ENCODE results near the gene RBM39.

The RBM39 gene

DNA sequence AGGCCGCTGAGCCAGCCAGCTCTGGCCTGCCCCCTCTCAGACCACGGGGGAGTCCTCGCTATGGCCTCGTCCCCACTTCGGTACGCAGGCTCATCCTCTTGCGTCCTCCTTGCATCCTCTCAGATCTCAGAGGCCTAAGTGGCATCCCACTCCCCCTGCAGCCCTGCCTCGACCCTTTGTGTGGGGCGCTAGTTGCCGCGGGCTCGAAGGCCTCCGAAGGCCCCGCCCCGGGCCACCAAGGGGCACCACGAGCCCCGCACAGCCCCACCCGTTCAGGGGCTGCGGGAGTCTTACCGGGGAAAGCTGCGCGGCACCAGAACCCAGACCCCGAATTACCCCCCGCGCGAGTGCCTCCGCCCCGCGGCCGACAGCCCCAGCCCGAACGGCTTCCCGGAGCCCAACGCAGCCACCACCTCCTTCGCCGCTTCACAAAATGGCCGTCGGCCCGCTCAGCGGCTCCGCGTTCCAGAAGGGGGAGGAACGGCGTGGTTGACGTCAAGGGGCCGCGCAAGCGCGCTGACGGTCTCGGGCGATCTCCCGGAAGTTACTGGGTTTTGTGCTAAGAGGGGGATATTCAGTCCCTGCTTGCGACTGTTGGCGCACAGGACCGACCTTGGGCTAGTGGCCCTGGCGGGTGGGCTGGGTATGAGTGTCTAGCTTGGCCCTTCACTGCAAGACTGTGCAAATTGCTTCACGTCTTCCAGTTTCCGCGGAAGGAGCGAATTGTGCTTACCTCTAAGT, 77.4 kb downstream of the RBM39 start, which contains the start of the genes CPNE1 and RBM12:
Gene CPNE1, minus strand, starts transcription at position 435 of the 741 bp plus-strand sequence. CDS start 31,977 bp downstream, outside the sequence.
Gene RBM12, minus strand, starts transcription at position 435 of the 741 bp plus-strand sequence. CDS start 9,578 bp downstream, outside the sequence.
- H3K9me3 ChIP-seq (ENCODE audit: low read length), result peaks cover 16% of the 10 kb centered on the region; the same call in 1 of the 2 replicates
- H3K27me3 ChIP-seq (ENCODE audit: insufficient read depth, low read length), result no peaks in the 10 kb centered on the region
- no peaks in the 10 kb centered on the region for H3K9me2 ChIP-seq (ENCODE audit: low read depth, low read length)
- peaks cover 49% of the 10 kb centered on the region for H3K79me2 ChIP-seq (ENCODE audit: insufficient read depth, low read length)
- H3K36me3 ChIP-seq (ENCODE audit: insufficient read depth, low read length), result peaks cover 53% of the 10 kb centered on the region
- H3K27ac ChIP-seq (ENCODE audit: low read depth, low read length, poor library complexity, severe bottlenecking), result peak within 1 kb of the TSS; percentile 79
- H3K9ac ChIP-seq (ENCODE audit: low read length), result peak within 1 kb of the TSS; percentile 89
- no peaks in the 10 kb centered on the region; the same call in none of the 2 replicates for H4K20me1 ChIP-seq (ENCODE audit: insufficient read depth, low read length)
- H3K4me3 ChIP-seq (ENCODE audit: low read depth, low read length, poor library complexity, severe bottlenecking), result peak within 1 kb of the TSS; percentile 77
- peak within 1 kb of the TSS; percentile 83 for H3K4me2 ChIP-seq (ENCODE audit: low read length)
- no peaks in the 10 kb centered on the region for H3F3A ChIP-seq (ENCODE audit: insufficient read depth, low read length)
- peaks cover 33% of the 10 kb centered on the region for H3K4me1 ChIP-seq (ENCODE audit: insufficient read depth, low read length, severe bottlenecking)
- H2AFZ ChIP-seq (ENCODE audit: low read length), result no peak within 1 kb of the TSS
- TF ChIP-seq CTCF (IDR thresholded peaks at IDR 0.05; ENCODE audit: low read length) (peak; percentile 3; the same call in 1 of the 2 replicates), EZH2 (IDR thresholded peaks at IDR 0.05; ENCODE audit: borderline replicate concordance, low read length) (no peak)

DNA sequence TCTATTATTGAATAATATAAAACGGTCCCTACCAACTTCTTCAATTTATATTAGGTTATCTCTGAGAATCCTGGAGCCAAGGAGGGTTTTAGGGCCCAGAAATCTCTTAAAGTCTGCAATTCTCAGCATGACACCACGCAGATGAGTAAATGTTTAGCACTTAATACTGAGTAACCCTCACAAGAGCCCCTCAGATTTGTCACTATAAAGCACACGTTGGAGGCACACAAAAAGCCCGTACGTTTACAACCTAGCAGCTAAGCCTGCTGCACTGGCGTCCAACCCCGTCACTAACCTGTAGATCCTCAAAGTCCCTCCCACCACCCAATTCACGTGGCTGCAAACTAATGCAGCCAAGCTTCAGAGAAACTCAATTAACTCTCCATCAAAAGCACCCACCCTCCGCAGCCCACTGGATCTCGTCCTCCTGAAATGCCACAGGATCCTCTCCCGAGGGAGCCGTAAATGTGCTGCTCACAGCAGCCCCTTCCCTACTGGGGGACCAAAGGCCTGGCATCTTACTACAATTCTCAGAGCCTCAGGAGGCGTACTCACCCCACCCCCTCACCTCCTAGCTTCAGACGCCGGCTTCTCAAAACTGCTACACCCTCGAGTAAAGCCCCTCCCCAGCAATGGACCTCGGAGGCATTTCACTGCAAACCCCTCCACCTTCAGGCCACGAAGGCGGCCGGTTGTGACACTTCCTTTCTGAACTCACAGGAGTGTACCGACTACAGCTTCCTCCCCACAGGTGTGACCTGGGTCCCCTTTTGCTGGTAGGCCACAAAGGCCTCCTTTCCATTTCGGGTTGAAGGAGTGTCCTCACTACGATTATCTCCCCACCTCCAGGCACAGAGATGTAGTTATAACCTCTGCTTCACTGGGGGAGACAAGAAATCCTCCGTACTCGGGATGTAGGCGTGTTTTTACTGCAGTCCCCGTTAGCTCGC, 78.3 kb downstream of the RBM39 start:
- Histone ChIP-seq H4K20me1 (ENCODE audit: insufficient read depth, low read length) (no peaks in the 10 kb centered on the region; the same call in none of the 2 replicates), H3K9ac (ENCODE audit: low read length) (peak overlapping the region; percentile 89), H3K36me3 (ENCODE audit: insufficient read depth, low read length) (peaks cover 50% of the 10 kb centered on the region), H3K27ac (ENCODE audit: low read depth, low read length, poor library complexity, severe bottlenecking) (peak overlapping the region; percentile 79), H3F3A (ENCODE audit: insufficient read depth, low read length) (no peaks in the 10 kb centered on the region), H3K4me3 (ENCODE audit: low read depth, low read length, poor library complexity, severe bottlenecking) (peak overlapping the region; percentile 77), H3K4me2 (ENCODE audit: low read length) (peak overlapping the region; percentile 83), H3K9me3 (ENCODE audit: low read length) (peaks cover 21% of the 10 kb centered on the region; the same call in 1 of the 2 replicates), H2AFZ (ENCODE audit: low read length) (no peak overlapping the region), H3K27me3 (ENCODE audit: insufficient read depth, low read length) (no peaks in the 10 kb centered on the region), H3K4me1 (ENCODE audit: insufficient read depth, low read length, severe bottlenecking) (peaks cover 33% of the 10 kb centered on the region), H3K79me2 (ENCODE audit: insufficient read depth, low read length) (peaks cover 57% of the 10 kb centered on the region), H3K9me2 (ENCODE audit: low read depth, low read length) (no peaks in the 10 kb centered on the region)
- TF ChIP-seq CTCF (IDR thresholded peaks at IDR 0.05; ENCODE audit: low read length) (no peak; the same call in 1 of the 2 replicates), EZH2 (IDR thresholded peaks at IDR 0.05; ENCODE audit: borderline replicate concordance, low read length) (no peak)

- H3K9me3 ChIP-seq (ENCODE audit: low read length), result peaks cover 21% of the 10 kb centered on the region; the same call in 1 of the 2 replicates
- no peaks in the 10 kb centered on the region; the same call in none of the 2 replicates for H4K20me1 ChIP-seq (ENCODE audit: insufficient read depth, low read length)
- H3F3A ChIP-seq (ENCODE audit: insufficient read depth, low read length), result no peaks in the 10 kb centered on the region
- peaks cover 51% of the 10 kb centered on the region for H3K36me3 ChIP-seq (ENCODE audit: insufficient read depth, low read length)
- peaks cover 70% of the 10 kb centered on the region for H3K79me2 ChIP-seq (ENCODE audit: insufficient read depth, low read length)
- H3K4me3 ChIP-seq (ENCODE audit: low read depth, low read length, poor library complexity, severe bottlenecking), result peak overlapping the region; percentile 77
- no peak for TF ChIP-seq EZH2 (IDR thresholded peaks at IDR 0.05; ENCODE audit: borderline replicate concordance, low read length)
- no peak for TF ChIP-seq CTCF (IDR thresholded peaks at IDR 0.05; ENCODE audit: low read length)
- H3K27ac ChIP-seq (ENCODE audit: low read depth, low read length, poor library complexity, severe bottlenecking), result no peak overlapping the region
- H3K27me3 ChIP-seq (ENCODE audit: insufficient read depth, low read length), result no peaks in the 10 kb centered on the region
- peak overlapping the region; percentile 83 for H3K4me2 ChIP-seq (ENCODE audit: low read length)
- H2AFZ ChIP-seq (ENCODE audit: low read length), result no peak overlapping the region
- H3K9me2 ChIP-seq (ENCODE audit: low read depth, low read length), result no peaks in the 10 kb centered on the region
- H3K4me1 ChIP-seq (ENCODE audit: insufficient read depth, low read length, severe bottlenecking), result peaks cover 33% of the 10 kb centered on the region
- peak overlapping the region; percentile 89; the same call in 1 of the 2 replicates for H3K9ac ChIP-seq (ENCODE audit: low read length)
These were observed 79.5 kb downstream of the RBM39 start for GRCh38 chr20:35662551-35662950.

All from OCI-LY1 (cell line).